PC-3 (cell line): ENCODE results near the gene TMEM54. TPM values are rescaled to one million over a fixed set of nuclear protein-coding genes. Genes with fewer than 3 reads are reported as not detected.

Source experiments
- ATAC-seq: fragments of 200-7000 bp; cut with Tn5 transposase; 2 replicates; pipeline ENCODE4 v1.9.1; 2020; ENCODE audit warnings: mild to moderate bottlenecking, moderate library complexity
- BruUV-seq: library from RNA; stranded (reverse); fragments of 400-500 nt; replicated peaks from 2 replicates; lab custom pipeline; 2021; lab: Mats Ljungman, UMichigan
- CTCF ChIA-PET: fragments of 300-600 bp; sonication (Branson Sonifier 250); formaldehyde crosslinking; loops from one replicate; lab custom pipeline; 2022; ENCODE audit warnings: antibody characterized with exemption; lab: Charles Lee
- POLR2A ChIA-PET: fragments of 300-600 bp; sonication (Branson Sonifier 250); formaldehyde crosslinking; loops from one replicate; lab custom pipeline; 2022; ENCODE audit warnings: antibody characterized with exemption; ENCODE audit not compliant: unreplicated experiment; lab: Charles Lee
- DNase-seq: peaks from one replicate; pipeline ENCODE4 v3.0.0-alpha.2; 2015
- H2AFZ ChIP-seq: fragments of 300-600 bp; sonication (generic); 2 replicates; pipeline ENCODE4 v1.6.0; 2016; ENCODE audit warnings: antibody characterized with exemption, low read length
- H3F3A ChIP-seq: fragments of 300-600 bp; sonication (generic); one replicate; pipeline ENCODE4 v1.6.0; 2017; ENCODE audit warnings: antibody characterized with exemption, low read length, control low read depth, mild to moderate bottlenecking; ENCODE audit not compliant: unreplicated experiment
- H3K27ac ChIP-seq: fragments of 300-600 bp; sonication (generic); 2 replicates; pipeline ENCODE4 v1.5.1; 2016; ENCODE audit warnings: mild to moderate bottlenecking, low read length
- H3K27me3 ChIP-seq: fragments of 300-600 bp; sonication (generic); 2 replicates; pipeline ENCODE4 v1.6.1; 2016; ENCODE audit warnings: low read length, mixed read lengths
- H3K36me3 ChIP-seq: fragments of 300-600 bp; sonication (generic); 2 replicates; pipeline ENCODE4 v1.6.1; 2016; ENCODE audit warnings: low read depth, mixed run types, low read length, mixed read lengths
- H3K4me1 ChIP-seq: fragments of 300-600 bp; sonication (generic); 2 replicates; pipeline ENCODE4 v1.5.1; 2016; ENCODE audit warnings: low read length; ENCODE audit not compliant: insufficient read depth
- H3K4me2 ChIP-seq: fragments of 300-600 bp; sonication (generic); 2 replicates; pipeline ENCODE4 v1.6.0; 2016; ENCODE audit warnings: low read length
- H3K4me3 ChIP-seq: fragments of 300-600 bp; sonication (generic); 2 replicates; pipeline ENCODE4 v1.5.1; 2016; ENCODE audit warnings: mild to moderate bottlenecking, low read length, mixed read lengths
- H3K79me2 ChIP-seq: fragments of 300-600 bp; sonication (generic); 2 replicates; pipeline ENCODE4 v1.6.1; 2017; ENCODE audit warnings: low read length, mixed read lengths
- H3K9ac ChIP-seq: fragments of 300-600 bp; sonication (generic); 2 replicates; pipeline ENCODE4 v1.6.0; 2016; ENCODE audit warnings: mild to moderate bottlenecking, low read length
- H3K9me2 ChIP-seq: fragments of 300-600 bp; sonication (generic); replicated peaks from 2 replicates; pipeline ENCODE4 v1.6.1; 2016; ENCODE audit warnings: mixed run types, low read length, mixed read lengths
- H3K9me3 ChIP-seq: fragments of 300-600 bp; sonication (generic); 2 replicates; pipeline ENCODE4 v1.6.1; 2016; ENCODE audit warnings: low read length, mixed read lengths
- H4K20me1 ChIP-seq: fragments of 300-600 bp; sonication (generic); 2 replicates; pipeline ENCODE4 v1.6.1; 2016; ENCODE audit warnings: low read length, mixed read lengths
- CTCF ChIP-seq: fragments of 300-600 bp; sonication (generic); conservative IDR thresholded peaks from 2 replicates; pipeline ENCODE4 v1.5.1; 2017; ENCODE audit warnings: antibody characterized with exemption, low read depth, mild to moderate bottlenecking, low read length
- EZH2 ChIP-seq: fragments of 300-600 bp; sonication (generic); IDR thresholded peaks from one replicate; pipeline ENCODE4 v1.6.1; 2017; ENCODE audit warnings: antibody characterized with exemption, mild to moderate bottlenecking, low read length; ENCODE audit not compliant: unreplicated experiment
- EZH2phosphoT487 ChIP-seq: fragments of 300-600 bp; sonication (generic); IDR thresholded peaks from 2 replicates; pipeline ENCODE4 v1.6.1; 2018; ENCODE audit warnings: mild to moderate bottlenecking, antibody characterized with exemption, low read length, borderline replicate concordance
- intact Hi-C: fragments of 100-400 bp; cut with micrococcal nuclease; formaldehyde crosslinking; loops from 2 replicates; pipeline ENCODE4 v1.9.0; 2023
- total RNA-seq: library from RNA; depleted of rRNA; stranded (reverse); fragments of >200 nt; gene quantifications from 2 replicates; pipeline ENCODE4 v1.2.3, GENCODE V29; 2014

The TMEM54 gene
- total RNA-seq, 1 experiment from 2014 or later = 175 TPM

DNA sequence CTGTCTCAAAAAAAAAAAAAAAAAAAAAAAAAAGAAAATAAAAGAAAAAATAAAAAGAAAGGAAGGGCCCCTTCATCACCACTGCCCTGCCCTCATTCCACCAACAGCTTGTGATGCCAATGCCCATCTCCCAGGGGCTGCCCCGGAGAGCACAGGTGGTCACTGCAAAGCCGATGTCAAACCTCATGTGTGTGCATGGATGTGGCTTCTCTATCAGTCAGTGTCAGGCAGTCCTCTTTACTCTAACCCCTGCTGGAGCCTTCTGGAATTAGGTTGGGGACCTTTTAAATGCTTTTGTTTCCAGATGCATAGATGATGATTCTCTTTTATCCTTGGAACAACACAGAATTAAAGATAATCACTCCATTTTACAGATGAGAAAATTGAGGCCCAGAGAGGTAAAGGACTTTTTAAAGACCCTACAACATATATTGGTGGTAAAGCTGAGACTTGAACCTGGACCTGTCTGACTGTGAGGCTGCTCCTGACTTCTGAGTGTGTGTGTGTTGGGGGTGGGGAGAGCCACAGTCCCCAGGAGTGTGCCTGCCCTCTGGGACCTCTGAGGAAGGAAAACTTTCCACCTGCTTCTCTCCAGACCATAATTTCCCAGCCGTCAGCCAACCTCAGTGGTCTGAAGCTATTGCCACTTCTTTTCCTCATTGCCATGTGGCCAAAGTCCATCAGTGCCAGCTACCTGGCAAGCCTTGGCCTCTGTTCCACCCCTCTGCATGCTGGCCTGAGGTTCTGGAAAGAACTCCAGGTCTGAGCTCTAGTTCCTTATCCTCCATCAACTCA, 3.0 kb upstream of the TMEM54 start:
- no peak for TF ChIP-seq CTCF
- TF ChIP-seq EZH2phosphoT487 = no peak
- no peak for TF ChIP-seq EZH2
- Histone ChIP-seq H2AFZ (no peak overlapping the region), H3K27ac (no peak overlapping the region), H3K4me1 (peaks cover 10% of the 10 kb centered on the region), H3K9me3 (no peaks in the 10 kb centered on the region), H3K79me2 (peaks cover 13% of the 10 kb centered on the region), H3K4me3 (no peak overlapping the region), H3K9ac (no peak overlapping the region), H3K4me2 (no peak overlapping the region), H3F3A (no peaks in the 10 kb centered on the region), H3K36me3 (no peaks in the 10 kb centered on the region), H3K9me2 (no peaks in the 10 kb centered on the region), H4K20me1 (no peaks in the 10 kb centered on the region), H3K27me3 (no peaks in the 10 kb centered on the region)
- ATAC-seq (no peak), DNase-seq (no peak)
- BruUV-seq = no TSS peak
- CTCF ChIA-PET = no interaction called here
- intact Hi-C loops = no loop called here
- POLR2A ChIA-PET = no interaction called here

- Histone ChIP-seq H3K4me3 (no peak overlapping the region), H3K79me2 (peaks cover 13% of the 10 kb centered on the region), H3K27ac (no peak overlapping the region), H2AFZ (no peak overlapping the region), H3K4me1 (peaks cover 10% of the 10 kb centered on the region), H3K9me3 (no peaks in the 10 kb centered on the region), H3K27me3 (no peaks in the 10 kb centered on the region), H3K9me2 (no peaks in the 10 kb centered on the region), H4K20me1 (no peaks in the 10 kb centered on the region), H3K9ac (no peak overlapping the region), H3F3A (no peaks in the 10 kb centered on the region), H3K36me3 (no peaks in the 10 kb centered on the region), H3K4me2 (no peak overlapping the region)
- DNase-seq (no peak), ATAC-seq (no peak)
- ChIA-PET POLR2A (no interaction called here), CTCF (no interaction called here)
- intact Hi-C loops = no loop called here
- no TSS peak for BruUV-seq
- TF ChIP-seq EZH2 = no peak
- no peak for TF ChIP-seq CTCF
- no peak for TF ChIP-seq EZH2phosphoT487
Measured at GRCh38 chr1:32902535-32902920, 1.3 kb upstream of the TMEM54 start.
